Uterus (tissue), 4 donors: ENCODE data around the gene NR2F1-AS1. TPM values are rescaled to one million over a fixed set of nuclear protein-coding genes. Genes with fewer than 3 reads are reported as not detected.

Source experiments
- DNase-seq, 2 donors: peaks; one replicate each; pipeline ENCODE4 v3.0.0-alpha.2; 2019 to 2020
- H3K27ac ChIP-seq, 2 donors: fragments of 200-600 bp; sonication (generic); 1 replicate in 1 of 2; 2 replicates in 1 of 2; pipeline ENCODE4 v1.5.1; 2016 to 2018
- H3K27me3 ChIP-seq, 2 donors: fragments of 200-600 bp; sonication (generic); one replicate each; pipeline ENCODE4 v1.5.1; 2018 to 2019; ENCODE audit warnings: control low read depth in 1 of 2
- H3K36me3 ChIP-seq, 2 donors: fragments of 200-600 bp; sonication (generic); one replicate each; pipeline ENCODE4 v1.5.1; 2019; ENCODE audit warnings: control low read depth in 1 of 2
- H3K4me1 ChIP-seq, 2 donors: fragments of 200-600 bp; sonication (generic); one replicate each; pipeline ENCODE4 v1.5.1; 2018 to 2019; ENCODE audit warnings: control low read depth in 1 of 2
- H3K4me3 ChIP-seq, 2 donors: fragments of 200-600 bp; sonication (generic); 1 replicate in 1 of 2; 2 replicates in 1 of 2; pipeline ENCODE4 v1.5.1; 2018 to 2019; ENCODE audit warnings: mild to moderate bottlenecking in 1 of 2
- H3K9me3 ChIP-seq, 2 donors: fragments of 200-600 bp; sonication (generic); one replicate each; pipeline ENCODE4 v1.5.1; 2019; ENCODE audit warnings: control low read depth in 1 of 2
- POLR2A ChIP-seq, 2 donors: fragments of 450-650 bp; IDR thresholded peaks; one replicate each; pipeline ENCODE4 v1.6.1; 2016; ENCODE audit warnings: antibody characterized with exemption in 2 of 2, mild to moderate bottlenecking in 1 of 2, moderate library complexity in 1 of 2
- intact Hi-C: fragments of 100-400 bp; cut with DNase I; formaldehyde crosslinking; loops from one replicate; pipeline ENCODE4 v1.15.1; 2023; ENCODE audit warnings: low total_unique reads
- total RNA-seq, 4 donors: library from RNA; depleted of rRNA in 3 of 4; stranded (reverse); fragments of >200 nt in 3 of 4; gene quantifications; one replicate each; pipeline versions ENCODE4 v1.1.0 to v1.2.4, GENCODE V29; 2014 to 2023
- TF ChIP-seq, protein P1 (sequence below), 4 experiments: fragments of 200-600 bp in 2 of 4; fragments of 450-650 bp in 2 of 4; sonication (generic) in 2 of 4; IDR thresholded peaks; one replicate each; pipeline ENCODE4 v1.5.1; 2016 to 2019; ENCODE audit warnings: antibody characterized with exemption in 4 of 4, mild to moderate bottlenecking in 2 of 4, moderate library complexity in 1 of 4
- donor health status: DM: yes; HTN: yes; CAD: no.

NR2F1-AS1 gene
- total RNA-seq, 4 donors from 2014 or later, result 4.4 to 46.1 (median 19.9) TPM

DNA sequence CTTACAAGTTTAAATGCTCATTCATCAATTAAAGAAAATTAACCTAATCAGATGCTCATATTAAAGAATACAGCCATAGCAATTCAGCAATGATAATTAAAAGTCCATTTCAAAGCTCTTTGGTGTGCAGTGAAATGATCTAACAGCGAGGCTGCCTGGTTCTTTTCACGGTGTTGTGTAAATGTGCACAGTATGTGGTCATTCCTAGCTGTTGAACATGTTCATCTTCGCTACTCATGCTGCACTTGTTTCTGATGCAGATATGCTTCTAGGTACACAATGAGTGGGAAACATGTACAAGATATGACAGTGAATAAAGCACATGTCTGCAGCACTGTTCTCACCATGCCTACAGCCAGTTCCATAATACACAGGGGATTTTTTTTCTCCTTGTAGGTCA, 163.5 kb downstream of the NR2F1-AS1 start:
- no peak overlapping the region for H3K27ac ChIP-seq
- no peaks in the 10 kb centered on the region for H3K4me1 ChIP-seq
- H3K36me3 ChIP-seq, result no peaks in the 10 kb centered on the region
- no peak for DNase-seq
- no peaks in the 10 kb centered on the region for H3K9me3 ChIP-seq
- no peak for TF ChIP-seq POLR2A (IDR thresholded peaks at IDR 0.05)
- TF ChIP-seq, protein P1, sequence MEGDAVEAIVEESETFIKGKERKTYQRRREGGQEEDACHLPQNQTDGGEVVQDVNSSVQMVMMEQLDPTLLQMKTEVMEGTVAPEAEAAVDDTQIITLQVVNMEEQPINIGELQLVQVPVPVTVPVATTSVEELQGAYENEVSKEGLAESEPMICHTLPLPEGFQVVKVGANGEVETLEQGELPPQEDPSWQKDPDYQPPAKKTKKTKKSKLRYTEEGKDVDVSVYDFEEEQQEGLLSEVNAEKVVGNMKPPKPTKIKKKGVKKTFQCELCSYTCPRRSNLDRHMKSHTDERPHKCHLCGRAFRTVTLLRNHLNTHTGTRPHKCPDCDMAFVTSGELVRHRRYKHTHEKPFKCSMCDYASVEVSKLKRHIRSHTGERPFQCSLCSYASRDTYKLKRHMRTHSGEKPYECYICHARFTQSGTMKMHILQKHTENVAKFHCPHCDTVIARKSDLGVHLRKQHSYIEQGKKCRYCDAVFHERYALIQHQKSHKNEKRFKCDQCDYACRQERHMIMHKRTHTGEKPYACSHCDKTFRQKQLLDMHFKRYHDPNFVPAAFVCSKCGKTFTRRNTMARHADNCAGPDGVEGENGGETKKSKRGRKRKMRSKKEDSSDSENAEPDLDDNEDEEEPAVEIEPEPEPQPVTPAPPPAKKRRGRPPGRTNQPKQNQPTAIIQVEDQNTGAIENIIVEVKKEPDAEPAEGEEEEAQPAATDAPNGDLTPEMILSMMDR (IDR thresholded peaks at IDR 0.05), result no peak
- intact Hi-C loops, result no loop called here
- no peak overlapping the region for H3K4me3 ChIP-seq
- no peaks in the 10 kb centered on the region for H3K27me3 ChIP-seq

GRCh38 chr5:93415819-93416218, 165.2 kb downstream of the NR2F1-AS1 start:
- DNase-seq, result no peak
- no peak overlapping the region for H3K4me3 ChIP-seq
- no peaks in the 10 kb centered on the region for H3K27me3 ChIP-seq
- H3K4me1 ChIP-seq, result no peaks in the 10 kb centered on the region
- no peaks in the 10 kb centered on the region for H3K9me3 ChIP-seq
- TF ChIP-seq, protein P1 (IDR thresholded peaks at IDR 0.05), result no peak
- TF ChIP-seq POLR2A (IDR thresholded peaks at IDR 0.05), result no peak
- H3K27ac ChIP-seq, result no peak overlapping the region
- intact Hi-C loops, result no loop called here
- no peaks in the 10 kb centered on the region for H3K36me3 ChIP-seq

DNA sequence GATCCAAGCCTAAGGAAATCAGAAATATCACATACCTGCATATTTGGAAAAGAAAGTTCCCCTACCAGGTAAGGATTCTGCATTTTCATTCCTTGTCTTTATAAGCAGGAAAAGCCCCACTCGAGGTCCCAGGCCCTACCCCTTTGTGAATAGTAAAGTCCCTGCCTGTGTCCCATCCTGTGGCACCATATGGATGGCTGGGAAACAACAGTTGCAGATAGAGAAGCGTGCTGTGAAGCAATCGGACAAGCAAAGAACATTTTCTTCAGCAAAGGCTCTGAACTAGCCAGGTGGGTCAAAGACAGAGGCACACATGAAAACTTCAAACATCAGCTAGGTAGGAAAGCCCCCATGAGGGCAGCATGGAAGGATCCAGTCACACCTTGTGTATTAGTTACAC, 169.3 kb downstream of the NR2F1-AS1 start:
- Histone ChIP-seq H3K4me1 (no peaks in the 10 kb centered on the region), H3K27ac (no peak overlapping the region), H3K36me3 (no peaks in the 10 kb centered on the region), H3K27me3 (no peaks in the 10 kb centered on the region), H3K9me3 (no peaks in the 10 kb centered on the region), H3K4me3 (no peak overlapping the region)
- DNase-seq, result no peak
- intact Hi-C loops, result no loop called here
- TF ChIP-seq, protein P1 (IDR thresholded peaks at IDR 0.05), result no peak
- TF ChIP-seq POLR2A (IDR thresholded peaks at IDR 0.05), result no peak

DNA sequence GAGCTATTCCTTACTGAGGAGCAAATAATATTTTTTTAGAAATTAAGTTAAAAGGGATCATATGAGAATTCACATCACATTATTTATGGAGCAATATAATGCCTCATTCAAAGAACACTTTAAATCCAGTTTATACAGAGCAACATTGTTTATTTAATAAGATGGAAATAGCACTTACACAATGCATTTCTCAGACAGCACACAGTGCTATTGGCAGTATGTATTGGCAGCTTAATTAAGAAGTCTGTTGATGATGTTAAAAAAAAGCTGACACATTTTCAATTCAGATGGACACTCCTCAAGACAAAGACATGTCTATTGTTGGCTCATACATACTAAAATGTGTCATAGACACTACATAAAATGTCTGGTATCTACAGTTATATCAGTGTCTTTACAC, 171.3 kb downstream of the NR2F1-AS1 start:
- no peak overlapping the region for H3K27ac ChIP-seq
- H3K4me3 ChIP-seq, result no peak overlapping the region
- H3K9me3 ChIP-seq, result no peaks in the 10 kb centered on the region
- DNase-seq, result no peak
- intact Hi-C loops, result no loop called here
- TF ChIP-seq, protein P1 (IDR thresholded peaks at IDR 0.05), result no peak
- no peak for TF ChIP-seq POLR2A (IDR thresholded peaks at IDR 0.05)
- H3K27me3 ChIP-seq, result no peaks in the 10 kb centered on the region
- H3K36me3 ChIP-seq, result no peaks in the 10 kb centered on the region
- H3K4me1 ChIP-seq, result no peaks in the 10 kb centered on the region

DNA sequence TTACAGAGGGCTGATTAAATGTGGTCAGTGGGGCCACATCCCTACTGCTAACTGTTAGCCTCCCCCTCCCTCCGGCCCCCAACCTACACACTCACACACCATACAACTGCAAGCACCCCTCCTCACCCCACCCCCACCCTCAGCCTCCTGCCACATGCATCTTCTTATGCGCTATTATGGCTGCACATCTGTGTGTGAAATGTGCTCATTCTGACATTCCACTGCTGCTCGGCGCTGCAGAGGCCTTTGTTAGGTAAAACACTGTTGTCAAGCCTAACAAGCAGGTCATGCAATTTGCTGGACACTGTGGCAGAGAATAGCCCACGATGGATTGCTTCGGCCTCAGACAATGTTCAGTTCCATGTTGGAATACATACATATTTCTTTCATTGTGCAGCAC, 173.6 kb downstream of the NR2F1-AS1 start:
- intact Hi-C loops, result no loop called here
- H3K9me3 ChIP-seq, result no peaks in the 10 kb centered on the region
- no peak overlapping the region for H3K4me3 ChIP-seq
- no peaks in the 10 kb centered on the region for H3K27me3 ChIP-seq
- DNase-seq, result no peak
- H3K4me1 ChIP-seq, result no peaks in the 10 kb centered on the region
- no peaks in the 10 kb centered on the region for H3K36me3 ChIP-seq
- TF ChIP-seq, protein P1 (IDR thresholded peaks at IDR 0.05), result no peak
- TF ChIP-seq POLR2A (IDR thresholded peaks at IDR 0.05), result no peak
- H3K27ac ChIP-seq, result no peak overlapping the region
